Measurements from ENCODE around the gene SNAP29.

DNA sequence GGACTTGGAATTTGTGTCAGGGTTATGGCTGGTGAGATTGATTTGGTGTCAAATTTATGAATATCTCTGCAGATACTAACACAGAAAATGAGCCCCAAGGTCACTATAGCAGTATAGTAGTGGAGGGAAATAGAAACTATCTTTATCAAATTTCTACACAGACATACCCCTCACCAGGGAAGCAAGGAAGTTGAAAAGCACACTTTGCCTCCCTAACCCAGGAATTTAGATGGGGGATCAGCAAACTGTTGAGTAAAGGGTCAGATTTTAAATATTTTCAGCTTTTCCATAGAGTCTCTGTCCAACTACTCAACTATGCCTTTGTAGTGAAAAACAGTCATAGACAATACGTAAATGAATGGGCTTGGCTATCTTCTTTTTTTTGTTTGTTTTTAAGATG is 71.2 kb downstream of the SNAP29 start:
- TF ChIP-seq, protein P1, sequence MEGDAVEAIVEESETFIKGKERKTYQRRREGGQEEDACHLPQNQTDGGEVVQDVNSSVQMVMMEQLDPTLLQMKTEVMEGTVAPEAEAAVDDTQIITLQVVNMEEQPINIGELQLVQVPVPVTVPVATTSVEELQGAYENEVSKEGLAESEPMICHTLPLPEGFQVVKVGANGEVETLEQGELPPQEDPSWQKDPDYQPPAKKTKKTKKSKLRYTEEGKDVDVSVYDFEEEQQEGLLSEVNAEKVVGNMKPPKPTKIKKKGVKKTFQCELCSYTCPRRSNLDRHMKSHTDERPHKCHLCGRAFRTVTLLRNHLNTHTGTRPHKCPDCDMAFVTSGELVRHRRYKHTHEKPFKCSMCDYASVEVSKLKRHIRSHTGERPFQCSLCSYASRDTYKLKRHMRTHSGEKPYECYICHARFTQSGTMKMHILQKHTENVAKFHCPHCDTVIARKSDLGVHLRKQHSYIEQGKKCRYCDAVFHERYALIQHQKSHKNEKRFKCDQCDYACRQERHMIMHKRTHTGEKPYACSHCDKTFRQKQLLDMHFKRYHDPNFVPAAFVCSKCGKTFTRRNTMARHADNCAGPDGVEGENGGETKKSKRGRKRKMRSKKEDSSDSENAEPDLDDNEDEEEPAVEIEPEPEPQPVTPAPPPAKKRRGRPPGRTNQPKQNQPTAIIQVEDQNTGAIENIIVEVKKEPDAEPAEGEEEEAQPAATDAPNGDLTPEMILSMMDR (conservative IDR thresholded peaks at IDR 0.05; ENCODE audit: low read depth in 2 of 2), result no peak
- TF ChIP-seq POLR2AphosphoS5 (IDR thresholded peaks at IDR 0.05; ENCODE audit: low read depth) (no peak), CREB1 (CRISPR knock-in tag; IDR thresholded peaks at IDR 0.05; ENCODE audit: low read depth) (no peak), EZH2 (IDR thresholded peaks at IDR 0.05; ENCODE audit: low read depth, unreplicated experiment) (no peak), ZNF114 (CRISPR knock-in tag; IDR thresholded peaks at IDR 0.05) (no peak), EZH2phosphoT487 (IDR thresholded peaks at IDR 0.05; ENCODE audit: unreplicated experiment) (no peak), JUNB (IDR thresholded peaks at IDR 0.05; ENCODE audit: unreplicated experiment) (no peak), NANOG (IDR thresholded peaks at IDR 0.05; ENCODE audit: borderline replicate concordance) (no peak), STAT1 (IDR thresholded peaks at IDR 0.05; ENCODE audit: unreplicated experiment) (no peak), ZNF331 (CRISPR knock-in tag; IDR thresholded peaks at IDR 0.05; ENCODE audit: low read depth) (no peak)
- TF ChIP-seq, protein P2, sequence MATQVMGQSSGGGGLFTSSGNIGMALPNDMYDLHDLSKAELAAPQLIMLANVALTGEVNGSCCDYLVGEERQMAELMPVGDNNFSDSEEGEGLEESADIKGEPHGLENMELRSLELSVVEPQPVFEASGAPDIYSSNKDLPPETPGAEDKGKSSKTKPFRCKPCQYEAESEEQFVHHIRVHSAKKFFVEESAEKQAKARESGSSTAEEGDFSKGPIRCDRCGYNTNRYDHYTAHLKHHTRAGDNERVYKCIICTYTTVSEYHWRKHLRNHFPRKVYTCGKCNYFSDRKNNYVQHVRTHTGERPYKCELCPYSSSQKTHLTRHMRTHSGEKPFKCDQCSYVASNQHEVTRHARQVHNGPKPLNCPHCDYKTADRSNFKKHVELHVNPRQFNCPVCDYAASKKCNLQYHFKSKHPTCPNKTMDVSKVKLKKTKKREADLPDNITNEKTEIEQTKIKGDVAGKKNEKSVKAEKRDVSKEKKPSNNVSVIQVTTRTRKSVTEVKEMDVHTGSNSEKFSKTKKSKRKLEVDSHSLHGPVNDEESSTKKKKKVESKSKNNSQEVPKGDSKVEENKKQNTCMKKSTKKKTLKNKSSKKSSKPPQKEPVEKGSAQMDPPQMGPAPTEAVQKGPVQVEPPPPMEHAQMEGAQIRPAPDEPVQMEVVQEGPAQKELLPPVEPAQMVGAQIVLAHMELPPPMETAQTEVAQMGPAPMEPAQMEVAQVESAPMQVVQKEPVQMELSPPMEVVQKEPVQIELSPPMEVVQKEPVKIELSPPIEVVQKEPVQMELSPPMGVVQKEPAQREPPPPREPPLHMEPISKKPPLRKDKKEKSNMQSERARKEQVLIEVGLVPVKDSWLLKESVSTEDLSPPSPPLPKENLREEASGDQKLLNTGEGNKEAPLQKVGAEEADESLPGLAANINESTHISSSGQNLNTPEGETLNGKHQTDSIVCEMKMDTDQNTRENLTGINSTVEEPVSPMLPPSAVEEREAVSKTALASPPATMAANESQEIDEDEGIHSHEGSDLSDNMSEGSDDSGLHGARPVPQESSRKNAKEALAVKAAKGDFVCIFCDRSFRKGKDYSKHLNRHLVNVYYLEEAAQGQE (IDR thresholded peaks at IDR 0.05; ENCODE audit: unreplicated experiment), result no peak
- TF ChIP-seq, protein P3, sequence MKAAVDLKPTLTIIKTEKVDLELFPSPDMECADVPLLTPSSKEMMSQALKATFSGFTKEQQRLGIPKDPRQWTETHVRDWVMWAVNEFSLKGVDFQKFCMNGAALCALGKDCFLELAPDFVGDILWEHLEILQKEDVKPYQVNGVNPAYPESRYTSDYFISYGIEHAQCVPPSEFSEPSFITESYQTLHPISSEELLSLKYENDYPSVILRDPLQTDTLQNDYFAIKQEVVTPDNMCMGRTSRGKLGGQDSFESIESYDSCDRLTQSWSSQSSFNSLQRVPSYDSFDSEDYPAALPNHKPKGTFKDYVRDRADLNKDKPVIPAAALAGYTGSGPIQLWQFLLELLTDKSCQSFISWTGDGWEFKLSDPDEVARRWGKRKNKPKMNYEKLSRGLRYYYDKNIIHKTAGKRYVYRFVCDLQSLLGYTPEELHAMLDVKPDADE (IDR thresholded peaks at IDR 0.05), result no peak
- TF ChIP-seq, protein P4, sequence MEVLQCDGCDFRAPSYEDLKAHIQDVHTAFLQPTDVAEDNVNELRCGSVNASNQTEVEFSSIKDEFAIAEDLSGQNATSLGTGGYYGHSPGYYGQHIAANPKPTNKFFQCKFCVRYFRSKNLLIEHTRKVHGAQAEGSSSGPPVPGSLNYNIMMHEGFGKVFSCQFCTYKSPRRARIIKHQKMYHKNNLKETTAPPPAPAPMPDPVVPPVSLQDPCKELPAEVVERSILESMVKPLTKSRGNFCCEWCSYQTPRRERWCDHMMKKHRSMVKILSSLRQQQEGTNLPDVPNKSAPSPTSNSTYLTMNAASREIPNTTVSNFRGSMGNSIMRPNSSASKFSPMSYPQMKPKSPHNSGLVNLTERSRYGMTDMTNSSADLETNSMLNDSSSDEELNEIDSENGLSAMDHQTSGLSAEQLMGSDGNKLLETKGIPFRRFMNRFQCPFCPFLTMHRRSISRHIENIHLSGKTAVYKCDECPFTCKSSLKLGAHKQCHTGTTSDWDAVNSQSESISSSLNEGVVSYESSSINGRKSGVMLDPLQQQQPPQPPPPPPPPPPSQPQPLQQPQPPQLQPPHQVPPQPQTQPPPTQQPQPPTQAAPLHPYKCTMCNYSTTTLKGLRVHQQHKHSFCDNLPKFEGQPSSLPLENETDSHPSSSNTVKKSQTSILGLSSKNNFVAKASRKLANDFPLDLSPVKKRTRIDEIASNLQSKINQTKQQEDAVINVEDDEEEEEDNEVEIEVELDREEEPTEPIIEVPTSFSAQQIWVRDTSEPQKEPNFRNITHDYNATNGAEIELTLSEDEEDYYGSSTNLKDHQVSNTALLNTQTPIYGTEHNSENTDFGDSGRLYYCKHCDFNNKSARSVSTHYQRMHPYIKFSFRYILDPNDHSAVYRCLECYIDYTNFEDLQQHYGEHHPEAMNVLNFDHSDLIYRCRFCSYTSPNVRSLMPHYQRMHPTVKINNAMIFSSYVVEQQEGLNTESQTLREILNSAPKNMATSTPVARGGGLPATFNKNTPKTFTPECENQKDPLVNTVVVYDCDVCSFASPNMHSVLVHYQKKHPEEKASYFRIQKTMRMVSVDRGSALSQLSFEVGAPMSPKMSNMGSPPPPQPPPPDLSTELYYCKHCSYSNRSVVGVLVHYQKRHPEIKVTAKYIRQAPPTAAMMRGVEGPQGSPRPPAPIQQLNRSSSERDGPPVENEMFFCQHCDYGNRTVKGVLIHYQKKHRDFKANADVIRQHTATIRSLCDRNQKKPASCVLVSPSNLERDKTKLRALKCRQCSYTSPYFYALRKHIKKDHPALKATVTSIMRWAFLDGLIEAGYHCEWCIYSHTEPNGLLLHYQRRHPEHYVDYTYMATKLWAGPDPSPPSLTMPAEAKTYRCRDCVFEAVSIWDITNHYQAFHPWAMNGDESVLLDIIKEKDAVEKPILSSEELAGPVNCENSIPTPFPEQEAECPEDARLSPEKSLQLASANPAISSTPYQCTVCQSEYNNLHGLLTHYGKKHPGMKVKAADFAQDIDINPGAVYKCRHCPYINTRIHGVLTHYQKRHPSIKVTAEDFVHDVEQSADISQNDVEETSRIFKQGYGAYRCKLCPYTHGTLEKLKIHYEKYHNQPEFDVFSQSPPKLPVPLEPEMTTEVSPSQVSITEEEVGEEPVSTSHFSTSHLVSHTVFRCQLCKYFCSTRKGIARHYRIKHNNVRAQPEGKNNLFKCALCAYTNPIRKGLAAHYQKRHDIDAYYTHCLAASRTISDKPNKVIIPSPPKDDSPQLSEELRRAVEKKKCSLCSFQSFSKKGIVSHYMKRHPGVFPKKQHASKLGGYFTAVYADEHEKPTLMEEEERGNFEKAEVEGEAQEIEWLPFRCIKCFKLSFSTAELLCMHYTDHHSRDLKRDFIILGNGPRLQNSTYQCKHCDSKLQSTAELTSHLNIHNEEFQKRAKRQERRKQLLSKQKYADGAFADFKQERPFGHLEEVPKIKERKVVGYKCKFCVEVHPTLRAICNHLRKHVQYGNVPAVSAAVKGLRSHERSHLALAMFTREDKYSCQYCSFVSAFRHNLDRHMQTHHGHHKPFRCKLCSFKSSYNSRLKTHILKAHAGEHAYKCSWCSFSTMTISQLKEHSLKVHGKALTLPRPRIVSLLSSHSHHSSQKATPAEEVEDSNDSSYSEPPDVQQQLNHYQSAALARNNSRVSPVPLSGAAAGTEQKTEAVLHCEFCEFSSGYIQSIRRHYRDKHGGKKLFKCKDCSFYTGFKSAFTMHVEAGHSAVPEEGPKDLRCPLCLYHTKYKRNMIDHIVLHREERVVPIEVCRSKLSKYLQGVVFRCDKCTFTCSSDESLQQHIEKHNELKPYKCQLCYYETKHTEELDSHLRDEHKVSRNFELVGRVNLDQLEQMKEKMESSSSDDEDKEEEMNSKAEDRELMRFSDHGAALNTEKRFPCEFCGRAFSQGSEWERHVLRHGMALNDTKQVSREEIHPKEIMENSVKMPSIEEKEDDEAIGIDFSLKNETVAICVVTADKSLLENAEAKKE (CRISPR knock-in tag; IDR thresholded peaks at IDR 0.05), result no peak

All from GM23338 (cell line).